Right lobe of liver (tissue), 6 donors: Measurements from ENCODE around the gene ZNF354B. TPM values are rescaled to one million over a fixed set of nuclear protein-coding genes. Genes with fewer than 3 reads are reported as not detected.
A peak's percentile ranks its signal among the peaks of the same experiment; 100 is the strongest.
"Not testable (repeated sequence)": the region's sequence is repeated elsewhere in the genome, so short reads cannot be mapped to it uniquely, and the experiment has no call there.

Experiments
- ATAC-seq, 4 donors: fragments of 200-7000 bp; cut with Tn5 transposase; one replicate each; pipeline ENCODE4 v1.9.1; 2020; ENCODE audit warnings: mild to moderate bottlenecking in 4 of 4, moderate library complexity in 4 of 4
- DNase-seq, 3 donors: peaks; one replicate each; pipeline ENCODE4 v3.0.0-alpha.2; 2020
- H3K27ac ChIP-seq, 3 donors: fragments of 200-600 bp; one replicate each; pipeline ENCODE4 v1.8.0; 2022
- H3K27me3 ChIP-seq, 2 donors: fragments of 200-600 bp; one replicate each; pipeline ENCODE4 v1.8.0; 2022
- H3K36me3 ChIP-seq, 4 donors: fragments of 200-600 bp; sonication (generic) in 1 of 4; one replicate each; pipeline versions ENCODE4 v1.5.1 to v1.8.0; 2017 to 2022; ENCODE audit warnings: control low read depth in 1 of 4
- H3K4me1 ChIP-seq, 4 donors: fragments of 200-600 bp; sonication (generic) in 1 of 4; one replicate each; pipeline versions ENCODE4 v1.5.1 to v1.8.0; 2017 to 2022; ENCODE audit warnings: control low read depth in 1 of 4
- H3K4me3 ChIP-seq, 3 donors: fragments of 200-600 bp; one replicate each; pipeline ENCODE4 v1.8.0; 2022
- H3K9me3 ChIP-seq, 4 donors: fragments of 200-600 bp; sonication (generic) in 1 of 4; one replicate each; pipeline versions ENCODE4 v1.5.1 to v1.8.0; 2017 to 2022; ENCODE audit warnings: control low read depth in 1 of 4
- CTCF ChIP-seq, 4 donors: fragments of 200-600 bp in 3 of 4; fragments of 450-650 bp in 1 of 4; IDR thresholded peaks; one replicate each; pipeline versions ENCODE4 v1.5.1 to v1.8.0; 2016 to 2022; ENCODE audit warnings: antibody characterized with exemption in 4 of 4, mild to moderate bottlenecking in 2 of 4
- POLR2A ChIP-seq: fragments of 450-650 bp; IDR thresholded peaks from one replicate; pipeline ENCODE4 v1.6.1; 2017; ENCODE audit warnings: antibody characterized with exemption, mild to moderate bottlenecking
- WGBS: methylation state at CpG from one replicate; pipeline ENCODE4 v1.1.6; 2018; ENCODE audit warnings: low coverage, low lambda C conversion rate; ENCODE audit not compliant: insufficient coverage; ENCODE audit errors: missing lambda C conversion rate; 5-methylcytosine and 5-hydroxymethylcytosine counted together
- intact Hi-C, 2 donors: fragments of 100-400 bp; cut with DNase I; formaldehyde crosslinking; loops; one replicate each; pipeline versions ENCODE4 v1.11.2 to v1.14.1; 2022
- total RNA-seq, 6 experiments: library from RNA; depleted of rRNA in 2 of 6; stranded (reverse); fragments of >200 nt in 2 of 6; fragmentation: NEBNext Ultra II Directional in 3 of 6; extraction: Animal tissue kit (Norgen Biotek cat#: 25700) in 3 of 6; gene quantifications; one replicate each; pipeline versions ENCODE4 v1.1.0 to v1.2.4, GENCODE V29; 2016 to 2023
- donor health status: DM: no; HTN: yes; CAD: no.
- donor health status: DM: no; HTN: no; CAD: no.
- donor health status: DM: no; HTN: no; CAD: no.
- donor health status: DM: no; HTN: yes; CAD: no.
- donor health status: DM: no; HTN: yes; CAD: no.

Gene ZNF354B
- total RNA-seq, 6 experiments from 2014 or later, result 2.0 to 7.2 (median 5.0) TPM

DNA sequence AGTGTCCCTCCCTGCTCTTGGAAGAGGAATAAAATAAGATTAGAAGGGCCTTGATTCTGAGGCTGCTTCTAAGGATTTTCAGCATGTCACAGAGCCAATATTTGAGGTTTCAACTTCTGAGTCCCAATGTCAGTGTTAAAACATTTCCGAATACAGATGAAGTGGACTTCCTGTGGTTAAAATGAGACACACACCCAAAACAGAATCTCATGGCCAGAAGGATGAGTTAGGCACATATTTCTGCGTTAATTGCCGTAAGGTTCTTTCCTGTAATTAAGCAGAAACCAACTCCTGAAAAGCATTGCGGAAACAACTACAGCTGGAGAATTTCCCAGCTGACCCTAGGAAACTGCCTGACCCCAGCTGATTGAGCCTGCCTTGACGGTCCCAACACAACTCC lies 10.4 kb upstream of the ZNF354B start:
- no peaks in the 10 kb centered on the region for H3K9me3 ChIP-seq
- no peak overlapping the region for H3K4me3 ChIP-seq
- DNase-seq (no peak), ATAC-seq (no peak)
- no peak for TF ChIP-seq POLR2A
- TF ChIP-seq CTCF (IDR thresholded peaks at IDR 0.05), result no peak
- no peaks in the 10 kb centered on the region for H3K4me1 ChIP-seq
- no peak overlapping the region for H3K27ac ChIP-seq
- WGBS, result 22% methylated on average over 1 of the region's 5 CpGs
- H3K36me3 ChIP-seq, result no peaks in the 10 kb centered on the region
- intact Hi-C loops, result no loop called here
- no peaks in the 10 kb centered on the region for H3K27me3 ChIP-seq

DNA sequence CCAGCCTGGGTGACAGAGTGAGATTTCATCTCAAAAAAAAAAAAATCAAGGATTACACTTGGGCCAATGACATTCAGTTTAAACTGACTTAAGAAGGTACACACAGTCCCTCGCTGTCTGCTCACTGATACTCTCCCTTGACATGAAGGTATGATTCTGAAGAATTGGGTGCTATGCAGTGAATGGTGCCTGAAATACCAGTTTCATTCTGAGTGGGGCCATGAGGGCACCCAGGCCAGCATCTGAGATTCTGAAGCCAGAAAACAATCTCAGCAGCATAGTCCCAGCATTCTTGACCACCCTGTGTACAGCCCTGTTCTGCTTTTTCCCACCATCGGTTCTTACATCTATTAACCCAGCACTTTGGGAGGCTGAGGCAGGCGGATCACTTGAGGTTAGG lies 7.8 kb upstream of the ZNF354B start:
- Histone ChIP-seq H3K9me3 (no peaks in the 10 kb centered on the region), H3K27me3 (no peaks in the 10 kb centered on the region), H3K27ac (no peak overlapping the region), H3K36me3 (no peaks in the 10 kb centered on the region), H3K4me3 (no peak overlapping the region), H3K4me1 (no peaks in the 10 kb centered on the region)
- TF ChIP-seq POLR2A (no peak), CTCF (IDR thresholded peaks at IDR 0.05) (no peak)
- intact Hi-C loops, result loop anchor here in 1 of 2 donors (10.0 kb wide), 1 partner anchor 117 kb away; the partner anchor contains the start of gene ZNF354A
- DNase-seq, result no peak
- 69% methylated on average over 3 of the region's 3 CpGs for WGBS
- no peak for ATAC-seq

DNA sequence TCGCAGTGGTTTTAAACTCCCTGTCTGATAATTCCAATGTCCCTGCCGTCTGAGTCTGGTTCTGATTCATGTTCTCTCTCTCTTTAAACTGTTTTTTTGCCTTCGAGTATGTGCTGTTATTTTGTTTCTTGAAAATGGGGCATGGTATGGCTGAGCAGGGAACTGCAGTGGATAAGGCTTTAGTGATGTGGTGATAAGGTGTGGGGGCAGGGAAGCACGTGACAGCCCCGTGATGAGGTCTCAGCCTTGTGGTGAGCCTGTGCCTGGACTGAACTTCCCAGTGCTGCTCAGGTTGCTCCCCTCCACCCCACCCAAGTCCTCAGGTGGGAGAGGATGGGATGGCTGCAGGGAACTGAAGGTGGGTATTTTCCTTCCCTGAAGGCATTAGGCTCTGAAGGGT lies 5.5 kb upstream of the ZNF354B start:
- ATAC-seq (no peak), DNase-seq (no peak)
- whole genome bisulfite sequencing, result 25% methylated on average over 5 of the region's 5 CpGs
- no peak for TF ChIP-seq POLR2A
- TF ChIP-seq CTCF (IDR thresholded peaks at IDR 0.05), result no peak
- Histone ChIP-seq H3K9me3 (no peaks in the 10 kb centered on the region), H3K27ac (no peak overlapping the region), H3K4me3 (no peak overlapping the region), H3K27me3 (no peaks in the 10 kb centered on the region), H3K36me3 (no peaks in the 10 kb centered on the region), H3K4me1 (no peaks in the 10 kb centered on the region)
- intact Hi-C loops, result loop anchor here in 1 of 2 donors (10.0 kb wide), 1 partner anchor 119 kb away; the partner anchor contains the start of gene ZNF354A

- DNase-seq, H3K4me1 ChIP-seq, H3K27me3 ChIP-seq, intact Hi-C loops, H3K9me3 ChIP-seq, ATAC-seq: not testable (repeated sequence)
- Histone ChIP-seq H3K36me3 (peaks cover 2 to 18% (median 3%) of the 10 kb centered on the region in 4 donors), H3K27ac (peak overlapping the region in 1 of 3 donors; percentile 80), H3K4me3 (peak overlapping the region; percentile 66 to 86 (median 81))
- no CpG with 5 or more reads among the region's 31 CpGs for WGBS
Measured at GRCh38 chr5:178860615-178861014, 862 bp downstream of the ZNF354B start.

- TF ChIP-seq CTCF (IDR thresholded peaks at IDR 0.05) (no peak), POLR2A (no peak)
- Histone ChIP-seq H3K27ac (no peak overlapping the region), H3K4me1 (no peaks in the 10 kb centered on the region), H3K4me3 (no peak overlapping the region), H3K9me3 (no peaks in the 10 kb centered on the region), H3K27me3 (no peaks in the 10 kb centered on the region), H3K36me3 (peaks cover 5 to 28% (median 12%) of the 10 kb centered on the region in 4 donors)
- WGBS, result 90% methylated on average over 8 of the region's 8 CpGs
- DNase-seq, result no peak
- intact Hi-C loops, result no loop called here
- no peak for ATAC-seq
Measured at GRCh38 chr5:178861627-178862026, 1.9 kb downstream of the ZNF354B start.
